ENCODE data around the gene CPN2. TPM values are rescaled to one million over a fixed set of nuclear protein-coding genes. Genes with fewer than 3 reads are reported as not detected.

The CPN2 gene
- total and polyA plus RNA-seq, 2 donors (not counting 1 experiment from before 2014, with no cell fraction given) = not detected

DNA sequence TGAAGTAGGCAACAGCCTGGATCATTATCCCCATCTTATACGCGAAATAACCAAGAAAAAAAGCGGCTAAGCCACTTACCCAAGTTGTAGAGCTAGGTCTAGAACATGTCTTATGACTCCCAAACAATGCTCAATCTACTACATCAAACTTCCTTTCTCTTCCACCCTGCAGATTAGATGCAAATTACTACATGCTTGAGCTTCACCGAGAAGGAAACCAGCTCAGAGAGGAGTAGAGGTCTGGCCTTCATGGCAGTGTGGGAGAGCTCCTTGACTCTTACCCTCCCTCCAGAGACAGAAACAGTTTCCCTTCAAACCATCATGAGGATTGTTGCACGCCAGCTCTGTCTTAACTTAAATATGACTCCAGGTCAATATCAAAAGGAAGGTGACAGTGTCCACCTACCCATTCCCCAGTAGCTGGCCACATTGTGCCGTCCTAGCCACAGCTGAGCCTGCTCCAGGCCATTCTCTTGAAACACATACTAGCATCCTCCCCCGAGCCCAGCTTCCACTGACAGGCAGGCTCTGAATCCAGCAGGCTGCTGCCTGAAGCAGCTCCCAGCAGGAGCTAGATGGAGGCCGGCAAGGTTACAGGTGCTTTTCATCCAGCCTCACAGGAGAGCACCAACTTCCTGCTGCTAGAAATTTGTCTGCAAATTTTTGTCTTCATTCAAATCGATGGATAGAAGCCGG is 56.8 kb downstream of the CPN2 start:
- no peak for DNase-seq

More for the DNA sequence above, 56.8 kb downstream of the CPN2 start:
- Histone ChIP-seq H3K79me2 (ENCODE audit: control insufficient read depth, insufficient read depth, low read length) (no peaks in the 10 kb centered on the region), H3K27me3 (replicated peaks in 1 of 4; ENCODE audit: control extremely low read depth in 1 of 4, control insufficient read depth in 3 of 4, insufficient read depth in 4 of 4, low read length in 3 of 4) (peaks cover 0 to 21% (median 3%) of the 10 kb centered on the region in 4 experiments), H3K9ac (ENCODE audit: low read length) (no peak overlapping the region), H4K20me1 (ENCODE audit: control insufficient read depth, insufficient read depth, low read length, poor library complexity, severe bottlenecking) (no peaks in the 10 kb centered on the region), H3K4me2 (replicated peaks; ENCODE audit: low read depth, low read length, poor library complexity, severe bottlenecking) (peak overlapping the region; percentile 28), H3K36me3 (replicated peaks in 1 of 2; ENCODE audit: control extremely low read depth in 1 of 2, control insufficient read depth in 1 of 2, extremely low read depth in 1 of 2, insufficient read depth in 2 of 2, low read length in 1 of 2) (no peaks in the 10 kb centered on the region), H3K4me1 (ENCODE audit: control insufficient read depth in 2 of 2, insufficient read depth in 2 of 2, low read length in 2 of 2) (peaks cover 22 to 30% of the 10 kb centered on the region in 2 donors), H2AFZ (ENCODE audit: insufficient read depth, low read depth, low read length, poor library complexity, severe bottlenecking) (no peak overlapping the region), H3K27ac (ENCODE audit: low read length in 2 of 2) (no peak overlapping the region), H3K9me3 (ENCODE audit: control extremely low read depth in 1 of 3, control insufficient read depth in 2 of 3, insufficient read depth in 1 of 3, low read length in 2 of 3) (peaks cover 0 to 27% (median 3%) of the 10 kb centered on the region in 3 donors), H3K4me3 (ENCODE audit: control extremely low read depth in 1 of 5, extremely low read depth in 1 of 5, insufficient read depth in 1 of 5, low read depth in 2 of 5, low read length in 4 of 5) (no peak overlapping the region)
- intact Hi-C loops (cut with micrococcal nuclease) = no loop called here
- Mint-ChIP-seq H3K9me3 (ENCODE audit: insufficient read depth) (peaks cover 3% of the 10 kb centered on the region), H3K4me3 (no peak overlapping the region), H3K4me1 (peaks cover 19% of the 10 kb centered on the region), H3K27ac (no peak overlapping the region), H3K27me3 (peaks cover 15% of the 10 kb centered on the region)
- CTCF ChIA-PET = interaction anchor here (1.0 to 2.7 kb wide), 3 partner anchors 10 to 628 kb away, joined by 3 to 12 read pairs (median 3); no protein-coding TSS in a partner anchor
- POLR2A ChIA-PET = interaction anchor here (0.5 kb wide), 1 partner anchor 508 kb away, joined by 3 read pairs; no protein-coding TSS in a partner anchor
- TF ChIP-seq, protein P1, sequence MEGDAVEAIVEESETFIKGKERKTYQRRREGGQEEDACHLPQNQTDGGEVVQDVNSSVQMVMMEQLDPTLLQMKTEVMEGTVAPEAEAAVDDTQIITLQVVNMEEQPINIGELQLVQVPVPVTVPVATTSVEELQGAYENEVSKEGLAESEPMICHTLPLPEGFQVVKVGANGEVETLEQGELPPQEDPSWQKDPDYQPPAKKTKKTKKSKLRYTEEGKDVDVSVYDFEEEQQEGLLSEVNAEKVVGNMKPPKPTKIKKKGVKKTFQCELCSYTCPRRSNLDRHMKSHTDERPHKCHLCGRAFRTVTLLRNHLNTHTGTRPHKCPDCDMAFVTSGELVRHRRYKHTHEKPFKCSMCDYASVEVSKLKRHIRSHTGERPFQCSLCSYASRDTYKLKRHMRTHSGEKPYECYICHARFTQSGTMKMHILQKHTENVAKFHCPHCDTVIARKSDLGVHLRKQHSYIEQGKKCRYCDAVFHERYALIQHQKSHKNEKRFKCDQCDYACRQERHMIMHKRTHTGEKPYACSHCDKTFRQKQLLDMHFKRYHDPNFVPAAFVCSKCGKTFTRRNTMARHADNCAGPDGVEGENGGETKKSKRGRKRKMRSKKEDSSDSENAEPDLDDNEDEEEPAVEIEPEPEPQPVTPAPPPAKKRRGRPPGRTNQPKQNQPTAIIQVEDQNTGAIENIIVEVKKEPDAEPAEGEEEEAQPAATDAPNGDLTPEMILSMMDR (IDR thresholded peaks at IDR 0.05) = no peak
- TF ChIP-seq EZH2 (IDR thresholded peaks at IDR 0.05; ENCODE audit: borderline replicate concordance, insufficient read depth, low read depth, low read length, poor library complexity, severe bottlenecking) = no peak
- 88% methylated on average over 10 of the region's 10 CpGs for WGBS (ENCODE audit: insufficient coverage)
- ATAC-seq (ENCODE audit: low read depth) = no peak
